Pancreas (tissue), 10 donors: ENCODE results near the gene FITM2. TPM values are rescaled to one million over a fixed set of nuclear protein-coding genes. Genes with fewer than 3 reads are reported as not detected.

ENCODE experiments used
- ATAC-seq, 4 donors: fragments of 200-7000 bp; cut with Tn5 transposase; one replicate each; pipeline versions ENCODE4 v1.8.0 to v1.9.1; 2020; ENCODE audit warnings: mild to moderate bottlenecking in 4 of 4, moderate library complexity in 4 of 4
- DNase-seq, 6 donors: peaks; one replicate each; pipeline ENCODE4 v3.0.0-alpha.2; 2020
- FAIRE-seq: peaks from 2 replicates; lab custom pipeline; 2012; peaks lifted over from hg19 to GRCh38; lab: Jason Lieb, UNC
- H3K27ac ChIP-seq, 4 donors: fragments of 200-600 bp; sonication (generic); 1 replicate in 3 of 4; 2 replicates in 1 of 4; pipeline versions ENCODE4 v1.5.0 to v1.8.0; 2020
- H3K27me3 ChIP-seq, 4 donors: fragments of 200-600 bp; one replicate each; pipeline ENCODE4 v1.8.0; 2021
- H3K36me3 ChIP-seq, 3 donors: fragments of 200-600 bp; sonication (generic) in 1 of 3; one replicate each; pipeline versions ENCODE4 v1.5.0 to v1.8.0; 2020 to 2021
- H3K4me1 ChIP-seq, 3 donors: fragments of 200-600 bp; one replicate each; pipeline ENCODE4 v1.8.0; 2021
- H3K4me3 ChIP-seq, 4 donors: fragments of 200-600 bp; sonication (generic) in 2 of 4; one replicate each; pipeline versions ENCODE4 v1.5.0 to v1.8.0; 2020 to 2021
- H3K9me3 ChIP-seq, 4 donors: fragments of 200-600 bp; one replicate each; pipeline ENCODE4 v1.8.0; 2021
- WGBS, 2 donors: extraction: QIAGEN DNeasy Blood & Tissue Kit; methylation state at CpG; one replicate each; pipeline ENCODE4 v1.1.7; 2013; 5-methylcytosine and 5-hydroxymethylcytosine counted together
- intact Hi-C, 3 donors: fragments of 100-400 bp; cut with DNase I; formaldehyde crosslinking; loops; one replicate each; pipeline versions ENCODE4 v1.11.1 to v1.14.2; 2022
- polyA plus RNA-seq, 2 donors: library from polyadenylated mRNA; stranded (reverse); fragments of 200-250 nt; gene quantifications; one replicate each; pipeline ENCODE4 v1.2.3, GENCODE V29; 2013
- total RNA-seq, 6 donors: library from RNA; stranded (reverse); fragmentation: NEBNext Ultra II Directional in 4 of 6; extraction: Animal tissue kit (Norgen Biotek cat#: 25700) in 4 of 6; gene quantifications; one replicate each; pipeline versions ENCODE4 v1.2.1 to v1.2.4, GENCODE V29; 2021 to 2023
- TF ChIP-seq, protein P1 (sequence below), 4 donors: fragments of 200-600 bp; sonication (generic) in 3 of 4; IDR thresholded peaks; one replicate each; pipeline versions ENCODE4 v1.5.0 to v1.8.0; 2021; ENCODE audit warnings: antibody characterized with exemption in 4 of 4
- donor health status: healthy with polysubstance abuse.
- donor health status: DM: no; HTN: no; CAD: no; lungs with moderate emphysema.
- donor health status: DM: no; HTN: no; CAD: no.
- donor health status: control.
- donor health status: control.
- donor health status: Bipolar disorder and iron deficiency.
- donor health status: DM: yes; HTN: yes; CAD: no.
- donor health status: DM: no; HTN: no; CAD: no.
- donor health status: DM: no; HTN: no; CAD: no.
- donor health status: DM: yes; HTN: yes; CAD: no.

The FITM2 gene
- total and polyA plus RNA-seq, 8 donors: 2.0 to 7.4 (median 5.7) TPM

DNA sequence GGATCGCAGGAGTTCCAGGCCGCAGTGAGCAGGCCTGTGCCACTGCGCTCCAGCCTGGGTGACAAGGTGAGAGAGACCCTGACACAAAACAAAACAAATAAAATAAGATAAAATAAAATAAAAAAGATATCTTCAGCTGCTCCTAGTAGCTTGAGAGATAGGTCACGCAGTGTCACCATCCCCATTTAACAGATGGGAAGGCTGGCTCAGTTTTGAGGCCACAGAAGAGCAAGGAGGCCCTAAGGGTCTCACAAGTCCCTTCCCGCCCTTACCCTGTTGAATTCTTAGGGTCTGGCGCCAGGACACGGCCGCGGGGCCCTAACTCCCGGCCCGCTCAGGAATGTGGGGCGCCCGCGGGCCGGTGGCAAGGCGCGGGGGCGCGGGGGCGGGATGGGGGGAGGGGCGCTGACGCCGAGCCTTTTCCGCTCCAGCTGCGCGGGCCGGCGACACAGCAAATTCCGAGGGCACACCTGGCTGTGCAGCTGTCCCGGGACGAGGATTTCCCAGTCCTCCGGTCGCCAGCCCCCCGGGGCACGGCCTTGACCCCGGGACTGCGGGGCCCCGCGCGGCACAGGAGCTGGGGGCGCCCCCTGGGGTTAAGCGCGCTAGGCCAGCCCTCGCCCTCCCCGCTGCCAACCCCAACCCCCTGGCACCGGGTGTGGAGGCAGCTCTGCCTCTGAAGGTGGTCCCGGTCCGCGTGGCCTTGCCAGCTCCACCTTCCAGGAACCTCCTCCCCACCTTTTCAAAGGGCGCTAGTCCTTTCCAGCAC is 15.6 kb upstream of the FITM2 start:
- H3K9me3 ChIP-seq: no peaks in the 10 kb centered on the region
- FAIRE-seq (no peak), ATAC-seq (peak; percentile 50 to 71 (median 65)), DNase-seq (peak in 4 of 6 donors; percentile 19 to 67 (median 44))
- WGBS, 2 donors: 16 to 17% methylated on average over 46 to 50 of the region's 50 CpGs
- H3K4me1 ChIP-seq: no peaks in the 10 kb centered on the region
- intact Hi-C loops: no loop called here
- no peaks in the 10 kb centered on the region for H3K27me3 ChIP-seq
- TF ChIP-seq, protein P1, sequence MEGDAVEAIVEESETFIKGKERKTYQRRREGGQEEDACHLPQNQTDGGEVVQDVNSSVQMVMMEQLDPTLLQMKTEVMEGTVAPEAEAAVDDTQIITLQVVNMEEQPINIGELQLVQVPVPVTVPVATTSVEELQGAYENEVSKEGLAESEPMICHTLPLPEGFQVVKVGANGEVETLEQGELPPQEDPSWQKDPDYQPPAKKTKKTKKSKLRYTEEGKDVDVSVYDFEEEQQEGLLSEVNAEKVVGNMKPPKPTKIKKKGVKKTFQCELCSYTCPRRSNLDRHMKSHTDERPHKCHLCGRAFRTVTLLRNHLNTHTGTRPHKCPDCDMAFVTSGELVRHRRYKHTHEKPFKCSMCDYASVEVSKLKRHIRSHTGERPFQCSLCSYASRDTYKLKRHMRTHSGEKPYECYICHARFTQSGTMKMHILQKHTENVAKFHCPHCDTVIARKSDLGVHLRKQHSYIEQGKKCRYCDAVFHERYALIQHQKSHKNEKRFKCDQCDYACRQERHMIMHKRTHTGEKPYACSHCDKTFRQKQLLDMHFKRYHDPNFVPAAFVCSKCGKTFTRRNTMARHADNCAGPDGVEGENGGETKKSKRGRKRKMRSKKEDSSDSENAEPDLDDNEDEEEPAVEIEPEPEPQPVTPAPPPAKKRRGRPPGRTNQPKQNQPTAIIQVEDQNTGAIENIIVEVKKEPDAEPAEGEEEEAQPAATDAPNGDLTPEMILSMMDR (IDR thresholded peaks at IDR 0.05): no peak
- peak overlapping the region in 3 of 4 donors; percentile 7 to 40 (median 33) for H3K4me3 ChIP-seq
- no peaks in the 10 kb centered on the region for H3K36me3 ChIP-seq
- no peak overlapping the region for H3K27ac ChIP-seq

DNA sequence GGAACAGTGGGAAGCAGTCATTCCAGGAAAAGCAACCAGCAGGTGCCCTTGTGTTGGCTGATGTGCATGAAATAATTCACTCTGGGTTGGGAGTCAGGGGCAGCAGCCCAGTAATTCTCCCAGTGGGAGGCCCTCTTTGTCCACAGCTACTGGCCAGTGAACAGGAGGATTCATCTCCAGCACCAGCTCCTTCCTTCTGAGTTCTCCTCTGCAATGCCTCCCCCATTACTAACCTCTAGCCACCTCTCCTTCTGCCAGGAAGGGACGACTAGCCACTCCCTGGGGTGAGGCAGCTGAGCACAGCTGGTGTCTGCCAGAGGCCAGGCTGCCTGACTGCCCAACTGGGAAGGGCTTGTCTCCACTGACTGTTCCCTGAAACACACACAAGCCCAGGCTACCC is 13.3 kb upstream of the FITM2 start:
- no peak overlapping the region for H3K27ac ChIP-seq
- intact Hi-C loops: no loop called here
- no peak for ATAC-seq
- H3K27me3 ChIP-seq: no peaks in the 10 kb centered on the region
- no peak for DNase-seq
- H3K9me3 ChIP-seq: no peaks in the 10 kb centered on the region
- 46 to 55% methylated on average over 1 of the region's 1 CpG for WGBS, 2 donors
- TF ChIP-seq, protein P1 (IDR thresholded peaks at IDR 0.05): no peak
- no peaks in the 10 kb centered on the region for H3K4me1 ChIP-seq
- H3K4me3 ChIP-seq: no peak overlapping the region
- FAIRE-seq: no peak
- H3K36me3 ChIP-seq: no peaks in the 10 kb centered on the region

DNA sequence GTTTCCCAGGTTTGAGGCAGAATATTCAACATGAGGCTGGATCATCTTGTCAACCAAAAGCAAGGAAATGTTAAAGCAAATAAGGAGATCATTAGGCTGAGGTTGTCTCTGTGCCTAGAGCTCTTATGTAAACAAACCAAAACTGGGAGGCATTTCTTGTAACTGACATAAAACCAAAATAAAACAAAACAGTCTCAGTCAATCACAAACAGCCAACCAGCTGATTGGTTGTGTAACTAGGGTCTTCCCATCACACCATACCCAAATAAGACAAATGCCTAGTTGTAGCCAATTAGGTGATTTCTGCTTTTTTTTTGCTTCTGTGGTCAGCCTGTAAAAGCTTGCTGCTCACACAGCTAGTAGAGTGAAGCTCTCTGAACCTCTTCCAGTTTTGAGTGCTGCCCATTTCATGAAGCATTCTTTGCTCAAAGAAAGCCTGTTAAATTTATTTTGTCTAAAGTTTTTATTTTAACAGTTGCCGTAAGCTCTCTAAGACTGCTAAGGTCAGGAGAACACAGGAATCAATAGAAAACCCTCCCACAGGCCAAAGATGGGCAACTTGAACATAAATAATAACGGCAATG is 8.9 kb upstream of the FITM2 start:
- intact Hi-C loops: loop anchor here in 2 of 3 donors (10.0 kb wide), 2 partner anchors 105 to 205 kb away; partner anchors contain the start of gene OSER1 (in 1 of the 2)
- TF ChIP-seq, protein P1 (IDR thresholded peaks at IDR 0.05): no peak
- Histone ChIP-seq H3K4me1 (no peaks in the 10 kb centered on the region), H3K36me3 (no peaks in the 10 kb centered on the region), H3K4me3 (no peak overlapping the region), H3K27me3 (no peaks in the 10 kb centered on the region), H3K27ac (no peak overlapping the region), H3K9me3 (no peaks in the 10 kb centered on the region)
- DNase-seq (no peak), ATAC-seq (no peak), FAIRE-seq (no peak)
- 94 to 97% methylated on average over 2 of the region's 2 CpGs for WGBS, 2 donors

DNA sequence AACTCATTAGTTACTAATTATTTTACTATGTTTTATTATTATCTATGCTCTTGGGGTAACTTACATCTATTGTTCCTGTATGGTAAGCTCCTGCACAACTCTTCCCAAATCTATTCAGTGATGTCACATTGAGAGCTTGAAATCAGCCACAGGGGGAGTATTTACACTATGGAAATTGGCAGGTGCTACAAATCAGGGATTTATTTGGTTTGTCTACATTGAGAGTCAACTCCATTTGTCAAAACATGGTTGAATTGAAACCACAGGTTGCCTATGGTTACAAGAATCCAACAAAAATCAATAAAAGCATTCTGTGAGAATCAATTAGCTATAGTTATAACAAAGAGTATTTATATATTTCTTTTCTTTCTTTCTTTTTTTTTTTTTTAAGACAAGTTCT is 3.9 kb upstream of the FITM2 start:
- FAIRE-seq (no peak), DNase-seq (no peak), ATAC-seq (no peak)
- H3K4me1 ChIP-seq: peaks cover 0 to 3% (median 0%) of the 10 kb centered on the region in 3 donors
- TF ChIP-seq, protein P1 (IDR thresholded peaks at IDR 0.05): no peak
- intact Hi-C loops: loop anchor here in 2 of 3 donors (5.0 to 10.0 kb wide), 3 partner anchors 98 to 200 kb away; partner anchors contain the start of gene OSER1 (in 1 of the 2)
- no peak overlapping the region for H3K4me3 ChIP-seq
- no peaks in the 10 kb centered on the region for H3K36me3 ChIP-seq
- no peaks in the 10 kb centered on the region for H3K27me3 ChIP-seq
- no peaks in the 10 kb centered on the region for H3K9me3 ChIP-seq
- H3K27ac ChIP-seq: no peak overlapping the region
